ENCODE data around the gene PRAMEF4. TPM values are rescaled to one million over a fixed set of nuclear protein-coding genes. Genes with fewer than 3 reads are reported as not detected.
"Not testable (repeated sequence)": the region's sequence is repeated elsewhere in the genome, so short reads cannot be mapped to it uniquely, and the experiment has no call there.

The PRAMEF4 gene
- not detected in 2 replicates for total RNA-seq (2014; rRNA removed; shearing (Covaris generic))

DNA sequence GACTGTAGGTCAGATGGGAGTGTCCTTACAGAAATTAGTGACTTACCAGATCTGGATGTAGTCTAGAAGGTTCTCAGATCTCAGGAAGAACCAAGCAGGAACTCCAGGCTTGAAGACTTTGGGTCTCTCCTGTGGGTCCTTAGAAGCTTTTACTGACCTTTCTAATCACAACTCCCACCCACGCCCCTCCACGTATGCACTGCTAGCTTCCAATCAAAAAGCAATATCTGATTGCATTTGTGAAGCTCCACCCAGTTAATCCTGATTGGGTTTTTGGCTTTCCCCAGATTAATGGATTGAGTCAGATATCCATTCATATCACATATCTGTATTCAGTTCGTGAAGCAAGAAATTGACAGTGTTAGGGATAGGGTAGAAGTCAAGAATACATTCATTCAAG is at the start of gene PRAMEF4:
PRAMEF4 (minus strand) TSS at position 101 of the 400 bp plus-strand sequence. CDS start 2,807 bp downstream, outside the sequence.
- DNase-seq (ENCODE audit: low spot score), result not testable (repeated sequence)

DNA sequence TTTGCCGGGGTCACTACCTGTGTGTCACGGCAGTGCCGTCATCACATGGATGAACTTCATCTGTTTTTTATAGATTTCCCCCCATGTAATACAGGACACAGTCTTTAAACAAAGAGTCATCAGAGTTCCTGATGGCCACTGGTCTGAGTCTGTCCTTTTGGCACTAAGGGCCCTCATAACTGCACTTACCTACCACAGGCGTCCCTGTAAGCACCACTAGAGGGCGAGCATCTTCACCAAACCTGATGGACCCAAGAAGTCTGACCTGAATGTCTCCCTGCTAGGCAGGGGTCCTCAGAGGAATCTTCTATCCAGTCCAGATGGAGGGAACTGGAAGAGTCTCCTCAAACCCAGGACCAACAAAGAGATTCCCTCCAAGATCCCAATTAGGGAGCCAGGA is 38.4 kb upstream of the PRAMEF4 start:
- DNase-seq (ENCODE audit: low spot score), result not testable (repeated sequence)

DNA sequence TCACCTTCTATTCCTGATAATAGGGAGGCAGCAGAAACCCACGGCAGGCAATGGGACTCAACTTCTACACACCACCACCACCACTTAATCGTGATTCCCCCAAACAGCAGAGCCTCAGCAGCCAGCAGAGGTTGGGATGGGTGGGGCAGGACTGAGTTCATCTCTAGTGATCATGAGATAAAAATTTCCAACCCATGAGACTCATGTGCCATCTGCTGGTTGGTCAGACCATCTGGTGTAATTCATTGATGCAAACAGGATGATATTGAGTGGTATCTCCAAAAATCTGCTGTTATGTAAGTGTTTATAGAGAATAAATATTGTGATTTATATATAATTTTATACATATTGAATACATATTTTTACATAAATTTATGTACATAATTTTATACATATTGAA is 35.7 kb upstream of the PRAMEF4 start:
- not testable (repeated sequence) for DNase-seq (ENCODE audit: low spot score)

DNA sequence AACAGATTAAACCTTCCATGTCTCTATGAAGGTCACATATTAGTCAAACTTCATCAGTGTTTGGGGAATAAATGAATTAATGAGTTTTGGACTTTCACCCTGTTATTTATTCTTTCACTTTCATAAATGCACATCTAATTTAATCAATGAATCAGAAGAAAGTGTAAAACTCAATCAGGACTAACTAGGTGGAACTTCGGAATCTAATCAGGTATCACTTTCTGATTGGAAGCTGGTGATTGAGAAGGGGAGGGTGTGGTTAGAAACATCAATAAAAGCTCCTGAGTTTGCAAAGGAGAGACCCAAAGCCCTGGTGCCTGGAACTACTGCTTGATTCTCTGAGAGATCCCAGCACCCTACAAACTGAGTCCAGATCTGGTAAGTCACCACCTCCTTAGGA is 30.3 kb upstream of the PRAMEF4 start, which contains the start of gene PRAMEF7:
PRAMEF7 (plus strand) TSS at position 301 of the 400 bp plus-strand sequence. CDS start 1,083 bp downstream, outside the sequence.
- not testable (repeated sequence) for DNase-seq (ENCODE audit: low spot score)

DNA sequence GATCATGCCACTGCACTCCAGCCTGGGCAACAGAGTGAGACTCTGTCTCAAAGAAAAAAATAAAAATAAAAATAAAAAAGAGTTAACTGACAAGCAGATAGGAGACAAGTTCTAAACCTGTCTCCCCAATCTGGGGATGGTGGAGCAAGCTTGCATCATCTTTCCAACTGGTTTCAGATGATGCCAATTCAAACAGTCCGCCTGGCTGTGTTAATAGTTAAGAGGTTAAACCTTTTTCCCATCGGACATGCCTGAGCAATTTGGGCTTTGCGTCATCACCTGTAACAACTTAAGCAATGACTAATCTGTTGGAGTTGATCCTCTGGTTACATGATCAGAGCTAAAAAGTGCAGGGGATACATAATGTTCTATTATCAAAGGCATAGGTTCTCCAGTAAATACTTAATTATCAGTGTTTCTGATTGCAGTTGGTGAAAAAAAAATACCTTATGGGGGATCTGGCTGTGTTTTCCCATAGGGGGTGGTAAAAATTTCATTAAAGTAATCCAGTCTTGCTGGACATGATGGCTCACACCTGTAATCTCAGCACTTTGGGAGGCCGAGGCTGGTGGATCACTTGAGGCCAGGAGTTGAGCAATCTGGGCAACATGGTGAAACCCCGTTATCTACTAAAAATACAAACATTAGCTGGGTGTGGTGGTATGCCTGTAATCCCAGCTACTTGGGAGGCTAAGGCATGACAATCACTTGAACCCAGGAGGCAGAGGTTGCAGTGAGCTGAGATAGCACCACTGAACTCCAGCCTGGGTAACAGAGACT is 18.0 kb upstream of the PRAMEF4 start:
- DNase-seq (ENCODE audit: low spot score), result not testable (repeated sequence)

DNA sequence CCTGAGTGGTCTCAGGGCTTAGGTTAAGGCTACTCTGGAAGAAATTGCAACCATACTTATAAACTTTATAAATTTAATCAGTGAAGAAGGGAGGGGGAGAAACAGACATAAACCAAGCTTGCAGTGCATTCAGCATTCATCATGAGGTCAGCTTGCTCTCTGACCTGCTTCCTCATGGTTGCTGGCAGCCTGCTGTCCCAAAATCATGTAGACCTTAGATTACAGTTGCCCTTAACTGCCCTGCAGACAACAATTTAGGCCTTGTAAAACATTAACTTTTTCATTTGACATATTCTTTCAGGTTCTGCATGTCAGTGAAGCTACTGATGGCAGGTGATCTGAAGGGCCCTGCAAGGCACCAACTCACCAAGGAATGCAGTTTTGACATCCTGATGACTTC is 13.2 kb upstream of the PRAMEF4 start:
- not testable (repeated sequence) for DNase-seq (ENCODE audit: low spot score)

DNA sequence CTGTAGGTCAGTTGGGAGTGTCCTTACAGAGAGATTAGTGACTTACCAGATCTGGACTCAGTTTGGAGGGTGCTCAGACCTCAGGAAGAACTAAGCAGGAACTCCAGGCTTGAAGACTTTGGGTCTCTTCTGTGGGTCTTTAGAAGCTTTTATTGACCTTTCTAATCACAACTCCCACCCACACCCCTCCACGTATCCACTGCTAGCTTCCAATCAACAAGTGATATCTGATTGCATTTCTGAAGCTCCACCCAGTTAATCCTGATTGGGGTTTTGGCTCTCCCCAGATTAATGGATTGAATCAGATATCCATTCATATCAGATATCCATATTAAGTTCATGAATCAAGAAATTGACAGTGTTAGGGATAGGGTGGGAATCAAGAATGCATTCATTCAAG is 12.2 kb upstream of the PRAMEF4 start, which contains the start of gene PRAMEF10:
PRAMEF10 (minus strand) TSS at position 101 of the 400 bp plus-strand sequence. CDS start 2,423 bp downstream, outside the sequence.
- not testable (repeated sequence) for DNase-seq (ENCODE audit: low spot score)

DNA sequence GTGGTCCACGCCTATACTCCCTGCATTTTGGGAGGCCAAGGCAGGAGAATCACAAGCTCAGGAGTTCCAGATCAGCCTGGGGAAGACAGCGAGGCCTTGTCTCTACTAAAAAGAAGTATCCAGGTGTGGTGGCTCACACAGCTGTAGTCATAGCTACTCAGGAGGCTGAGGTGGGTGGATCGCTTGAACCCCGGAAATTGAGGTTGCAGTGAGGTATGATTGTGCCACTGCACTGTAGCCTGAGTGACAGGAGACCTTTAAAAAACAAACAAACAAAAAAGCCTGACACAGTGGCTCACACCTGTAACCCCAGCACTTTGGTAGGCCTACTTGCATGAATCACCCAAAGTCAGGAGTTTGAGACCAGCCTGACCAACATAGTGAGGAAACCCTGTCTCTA is 7.5 kb downstream of the PRAMEF4 start:
- not testable (repeated sequence) for DNase-seq (ENCODE audit: low spot score)

DNA sequence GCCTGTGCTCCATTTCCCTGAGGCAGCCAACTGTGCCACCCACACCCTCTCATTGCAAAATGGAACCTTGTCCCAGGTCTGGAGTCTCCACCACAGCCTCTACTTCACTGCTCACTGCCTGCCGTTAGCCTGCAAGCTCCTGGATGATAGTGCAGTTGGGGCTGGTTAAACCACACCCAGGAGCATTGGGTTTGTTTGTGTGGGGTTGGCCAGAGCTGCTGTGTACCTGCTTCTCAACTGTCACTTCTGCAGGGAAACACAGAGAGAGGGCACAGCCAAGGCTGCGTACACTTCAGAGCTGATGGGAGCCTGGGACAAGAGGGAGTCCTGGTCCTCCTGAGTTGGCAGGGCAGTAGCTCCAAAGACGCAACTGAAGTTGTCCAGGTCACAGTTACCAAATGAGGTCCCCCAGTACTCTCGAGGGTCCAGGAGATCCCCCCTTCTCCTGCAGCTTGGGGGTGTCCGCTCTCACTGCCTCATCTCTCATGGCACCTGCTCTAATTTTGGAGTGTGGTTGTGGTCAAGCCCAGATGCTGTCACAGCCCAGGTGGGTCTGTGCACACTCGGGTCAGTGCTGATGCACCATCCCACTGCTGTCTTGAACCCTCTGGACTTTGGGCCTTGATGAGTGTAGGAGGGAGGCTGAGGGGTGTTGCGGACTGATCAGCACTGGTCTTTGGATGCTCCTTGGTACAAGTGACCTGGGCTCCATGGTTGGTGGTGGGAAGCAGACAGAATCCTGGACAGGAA is 22.7 kb downstream of the PRAMEF4 start:
- not testable (repeated sequence) for DNase-seq (ENCODE audit: low spot score)

DNA sequence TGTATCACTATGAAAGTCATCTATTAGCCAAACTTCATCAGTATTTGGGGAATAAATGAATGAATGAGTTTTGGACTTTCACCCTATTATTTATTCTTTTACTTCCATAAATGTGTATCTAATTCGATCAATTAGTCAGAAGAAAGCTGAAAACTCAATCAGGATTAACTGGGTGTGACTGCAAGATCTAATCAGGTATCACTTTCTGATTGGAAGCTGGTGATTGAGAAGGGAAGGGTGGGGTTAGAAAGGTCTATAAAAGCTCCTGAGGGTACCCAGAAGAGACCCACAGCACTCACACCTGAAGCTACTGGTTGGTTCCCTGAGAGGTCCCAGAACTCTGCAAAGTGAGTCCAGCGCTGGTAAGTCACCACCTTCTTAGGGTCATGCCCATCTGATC is 29.2 kb downstream of the PRAMEF4 start, which contains the start of gene PRAMEF2:
PRAMEF2 (plus strand) TSS at position 301 of the 400 bp plus-strand sequence. CDS start 1,924 bp downstream, outside the sequence.
- DNase-seq (ENCODE audit: low spot score), result not testable (repeated sequence)

DNA sequence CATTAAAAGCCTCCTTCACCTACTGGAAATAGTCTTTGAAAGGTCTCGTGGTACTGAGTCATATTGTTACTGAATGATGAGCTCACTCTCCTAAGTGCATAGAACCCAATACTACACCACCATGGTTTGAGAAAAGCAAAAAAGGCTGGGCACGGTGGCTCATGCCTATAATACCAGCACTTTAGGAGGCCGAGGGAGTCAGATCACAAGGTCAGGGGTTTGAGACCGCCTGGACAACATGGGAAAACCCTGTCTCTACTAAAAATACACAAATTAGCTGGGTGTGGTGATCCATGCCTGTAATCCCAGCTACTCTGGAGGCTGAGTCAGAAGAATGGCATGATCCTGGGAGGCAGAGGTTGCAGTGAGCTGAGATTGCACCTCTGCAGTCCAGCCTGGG is 34.2 kb downstream of the PRAMEF4 start:
- no peak for DNase-seq (ENCODE audit: low spot score)

DNA sequence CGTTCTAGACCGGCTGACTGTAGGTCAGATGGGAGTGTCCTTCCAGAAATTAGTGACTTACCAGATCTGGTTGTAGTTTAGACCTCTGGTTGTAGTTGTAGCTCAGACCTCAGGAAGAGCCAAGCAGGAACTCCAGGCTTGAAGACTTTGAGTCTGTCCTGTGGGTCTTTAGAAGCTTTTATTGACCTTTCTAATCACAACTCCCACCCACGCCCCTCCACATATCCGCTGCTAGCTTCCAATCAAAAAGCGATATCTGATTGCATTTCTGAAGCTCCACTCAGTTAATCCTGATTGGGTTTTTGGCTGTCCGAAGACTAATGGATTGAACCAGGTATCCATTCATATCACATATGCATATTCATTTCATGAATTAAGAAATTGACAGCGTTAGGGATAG is 37.4 kb downstream of the PRAMEF4 start, which contains the start of gene HNRNPCL1:
HNRNPCL1 (minus strand) TSS at position 101 of the 400 bp plus-strand sequence. CDS start 431 bp downstream, outside the sequence.
- not testable (repeated sequence) for DNase-seq (ENCODE audit: low spot score)

DNA sequence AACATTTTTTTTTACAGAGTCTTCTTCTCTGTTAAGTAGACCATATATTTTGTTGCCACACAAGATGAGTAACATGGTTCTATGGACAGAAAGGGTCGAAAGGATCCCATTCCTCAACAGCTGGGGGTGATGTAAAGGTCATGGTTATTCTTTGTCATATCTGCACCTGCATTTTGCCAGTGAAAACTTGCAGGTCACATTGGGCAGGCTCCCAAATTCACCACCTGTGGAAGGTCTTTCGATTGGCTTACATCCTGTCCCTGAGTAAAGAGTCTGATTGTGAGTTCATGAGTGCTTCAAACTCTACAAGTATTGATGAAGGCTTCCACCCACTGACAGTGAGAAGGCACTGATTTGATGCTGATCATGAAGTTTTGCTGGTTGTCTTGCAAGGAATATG is 52.8 kb downstream of the PRAMEF4 start:
- not testable (repeated sequence) for DNase-seq (ENCODE audit: low spot score)

DNA sequence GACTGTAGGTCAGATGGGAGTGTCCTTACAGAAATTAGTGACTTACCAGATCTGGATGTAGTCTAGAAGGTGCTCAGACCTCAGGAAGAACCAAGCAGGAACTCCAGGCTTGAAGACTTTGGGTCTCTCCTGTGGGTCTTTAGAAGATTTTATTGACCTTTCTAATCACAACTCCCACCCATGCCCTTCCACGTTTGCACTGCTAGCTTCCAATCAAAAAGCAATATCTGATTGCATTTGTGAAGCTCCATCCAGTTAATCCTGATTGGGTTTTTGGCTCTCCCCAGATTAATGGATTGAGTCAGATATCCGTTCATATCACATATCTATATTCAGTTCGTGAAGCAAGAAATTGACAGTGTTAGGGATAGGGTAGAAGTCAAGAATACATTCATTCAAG is 54.7 kb downstream of the PRAMEF4 start, which contains the start of gene PRAMEF11:
PRAMEF11 (minus strand) TSS at position 101 of the 400 bp plus-strand sequence. CDS start 2,621 bp downstream, outside the sequence.
- DNase-seq (ENCODE audit: low spot score), result not testable (repeated sequence)

Small RNAs within 50 kb of the gene (small RNA-seq; reads per million reads assigned to genes)
- gene RNU6-1072P, result not detected

Other genes starting within 250 kb of the PRAMEF4 start
- gene AADACL4, start 242.1 kb downstream of the PRAMEF4 start, total RNA-seq (2014; rRNA removed; shearing (Covaris generic)), result not detected in 2 replicates
- gene AADACL3, start 170.1 kb downstream of the PRAMEF4 start, total RNA-seq (2014; rRNA removed; shearing (Covaris generic)), result not detected in 2 replicates
- gene CFAP107, start 140.0 kb downstream of the PRAMEF4 start, total RNA-seq (2014; rRNA removed; shearing (Covaris generic)), result not detected in 2 replicates
- gene PRAMEF12, start 112.5 kb downstream of the PRAMEF4 start, total RNA-seq (2014; rRNA removed; shearing (Covaris generic)), result not detected in 2 replicates
- not detected in 2 replicates for gene PRAMEF1, start 94.8 kb downstream of the PRAMEF4 start, total RNA-seq (2014; rRNA removed; shearing (Covaris generic))
- not detected in 2 replicates for gene PRAMEF11, start 54.8 kb downstream of the PRAMEF4 start, total RNA-seq (2014; rRNA removed; shearing (Covaris generic))
- gene HNRNPCL1, start 37.5 kb downstream of the PRAMEF4 start, total RNA-seq (2014; rRNA removed; shearing (Covaris generic)), result not detected in 2 replicates
- not detected in 2 replicates for gene PRAMEF2, start 29.1 kb downstream of the PRAMEF4 start, total RNA-seq (2014; rRNA removed; shearing (Covaris generic))
- not detected in 2 replicates for gene PRAMEF10, start 12.1 kb upstream of the PRAMEF4 start, total RNA-seq (2014; rRNA removed; shearing (Covaris generic))
- gene PRAMEF7, start 30.4 kb upstream of the PRAMEF4 start, total RNA-seq (2014; rRNA removed; shearing (Covaris generic)), result not detected in 2 replicates
- not detected in 2 replicates for gene PRAMEF6, start 61.4 kb upstream of the PRAMEF4 start, total RNA-seq (2014; rRNA removed; shearing (Covaris generic))
- gene PRAMEF27, start 170.4 kb upstream of the PRAMEF4 start, total RNA-seq (2014; rRNA removed; shearing (Covaris generic)), result not detected in 2 replicates
- gene HNRNPCL3, start 174.6 kb upstream of the PRAMEF4 start, total RNA-seq (2014; rRNA removed; shearing (Covaris generic)), result not detected in 2 replicates
- gene PRAMEF25, start 184.6 kb upstream of the PRAMEF4 start, total RNA-seq (2014; rRNA removed; shearing (Covaris generic)), result not detected in 2 replicates
- gene HNRNPCL2, start 230.7 kb upstream of the PRAMEF4 start, total RNA-seq (2014; rRNA removed; shearing (Covaris generic)), result not detected in 2 replicates

Measured in HT-29 (cell line).